Adrenal gland (tissue), 12 donors: ENCODE measurements around the gene LDLRAP1. TPM values are rescaled to one million over a fixed set of nuclear protein-coding genes. Genes with fewer than 3 reads are reported as not detected.
A peak's percentile ranks its signal among the peaks of the same experiment; 100 is the strongest.

Source experiments
- DNase-seq, 7 donors: peaks; one replicate each; pipeline ENCODE4 v3.0.0-alpha.2; 2019 to 2020
- H3K27ac ChIP-seq, 5 donors: fragments of 200-600 bp; sonication (generic) in 4 of 5; 1 replicate in 3 of 5; 2 replicates in 2 of 5; pipeline versions ENCODE4 v1.5.1 to v1.8.0; 2016 to 2020; ENCODE audit warnings: mild to moderate bottlenecking in 1 of 5
- H3K27me3 ChIP-seq: fragments of 200-600 bp; 2 replicates; pipeline ENCODE4 v1.8.0; 2021
- H3K36me3 ChIP-seq, 2 donors: fragments of 200-600 bp; replicated peaks in 1 of 2; 1 replicate in 1 of 2; 2 replicates in 1 of 2; pipeline versions ENCODE4 v1.5.1 to v1.8.0; 2018 to 2022
- H3K4me1 ChIP-seq, 2 donors: fragments of 200-600 bp; replicated peaks in 1 of 2; 1 replicate in 1 of 2; 2 replicates in 1 of 2; pipeline versions ENCODE4 v1.5.1 to v1.8.0; 2018 to 2021
- H3K4me3 ChIP-seq, 4 donors: fragments of 200-600 bp; sonication (generic) in 3 of 4; one replicate each; pipeline ENCODE4 v1.5.1; 2016 to 2018
- H3K9me3 ChIP-seq, 3 donors: fragments of 200-600 bp; sonication (generic) in 1 of 3; replicated peaks in 1 of 3; 1 replicate in 2 of 3; 2 replicates in 1 of 3; pipeline versions ENCODE4 v1.5.1 to v1.8.0; 2016 to 2021
- CTCF ChIP-seq, 6 experiments: fragments of 450-650 bp in 4 of 6; fragments of 200-600 bp in 2 of 6; sonication (generic) in 1 of 6; IDR thresholded peaks; 1 replicate in 5 of 6; 2 replicates in 1 of 6; pipeline versions ENCODE4 v1.5.1 to v1.8.0; 2016 to 2021; ENCODE audit warnings: antibody characterized with exemption in 6 of 6, mild to moderate bottlenecking in 2 of 6, moderate library complexity in 1 of 6
- POLR2A ChIP-seq, 2 donors: fragments of 450-650 bp; IDR thresholded peaks; one replicate each; pipeline ENCODE4 v1.6.1; 2017; ENCODE audit warnings: antibody characterized with exemption in 2 of 2, mild to moderate bottlenecking in 2 of 2, moderate library complexity in 1 of 2
- WGBS, 4 donors: extraction: QIAGEN DNeasy Blood & Tissue Kit in 2 of 4; methylation state at CpG; one replicate each; pipeline versions ENCODE4 v1.1.5 to v1.1.7; 2013 to 2017; 5-methylcytosine and 5-hydroxymethylcytosine counted together
- intact Hi-C, 2 donors: fragments of 100-400 bp; cut with DNase I; formaldehyde crosslinking; loops; one replicate each; pipeline versions ENCODE4 v1.14.1 to v1.15.0; 2022 to 2023
- polyA plus RNA-seq, 3 donors: library from polyadenylated mRNA; stranded (reverse); fragments of 200-250 nt in 2 of 3; fragments of 350-450 nt in 1 of 3; fragmentation: Illumina TruSeq in 1 of 3; extraction: RNeasy Lipid Tissue Mini Kit (QIAGEN cat#74804) in 1 of 3; gene quantifications; one replicate each; pipeline ENCODE4 v1.2.3, GENCODE V29; 2013 to 2014
- total RNA-seq, 9 donors: library from RNA; depleted of rRNA in 4 of 9; stranded (reverse); fragments of >200 nt in 4 of 9; fragments of 120-200 nt in 1 of 9; fragmentation: NEBNext Ultra II Directional in 1 of 9; extraction: Animal tissue kit (Norgen Biotek cat#: 25700) in 1 of 9; gene quantifications; one replicate each; pipeline versions ENCODE4 v1.1.0 to v1.2.4, GENCODE V29; 2013 to 2023
- donor health status: healthy with polysubstance abuse.
- donor health status: Bipolar disorder and iron deficiency.
- donor health status: DM: yes; HTN: yes; CAD: no.
- donor health status: DM: no; HTN: no; CAD: no.
- donor health status: DM: no; HTN: no; CAD: no.
- donor health status: DM: yes; HTN: yes; CAD: no.

The LDLRAP1 gene
- total and polyA plus RNA-seq, 12 donors, result 6.8 to 39.1 (median 27.3) TPM

- intact Hi-C loops, result no loop called here
- Histone ChIP-seq H3K4me3 (no peak overlapping the region), H3K27ac (peak overlapping the region in 3 of 5 donors; percentile 12 to 79 (median 76)), H3K4me1 (peaks cover 7 to 34% of the 10 kb centered on the region in 2 donors), H3K9me3 (no peaks in the 10 kb centered on the region), H3K36me3 (peaks cover 0 to 6% of the 10 kb centered on the region in 2 donors), H3K27me3 (no peaks in the 10 kb centered on the region)
- no peak for DNase-seq
- TF ChIP-seq CTCF (IDR thresholded peaks at IDR 0.05) (no peak), POLR2A (IDR thresholded peaks at IDR 0.05) (no peak)
- WGBS, 4 donors, result 77 to 84% (median 81%) methylated on average over 10 of the region's 10 CpGs
Measured at GRCh38 chr1:25567710-25568089, 24.3 kb downstream of the LDLRAP1 start.

GRCh38 chr1:25568090-25568833 is 24.9 kb downstream of the LDLRAP1 start:
- Histone ChIP-seq H3K27me3 (no peaks in the 10 kb centered on the region), H3K4me1 (peaks cover 11 to 34% of the 10 kb centered on the region in 2 donors), H3K36me3 (peaks cover 0 to 6% of the 10 kb centered on the region in 2 donors), H3K27ac (peak overlapping the region in 3 of 5 donors; percentile 2 to 79 (median 76)), H3K4me3 (no peak overlapping the region), H3K9me3 (no peaks in the 10 kb centered on the region)
- TF ChIP-seq CTCF (IDR thresholded peaks at IDR 0.05) (peak in 1 of 6 experiments; percentile 10), POLR2A (IDR thresholded peaks at IDR 0.05) (no peak)
- intact Hi-C loops, result no loop called here
- DNase-seq, result peak in 6 of 7 donors; percentile 51 to 69 (median 65)
- 39 to 57% (median 50%) methylated on average over 12 to 21 of the region's 21 CpGs for WGBS, 4 donors

- Histone ChIP-seq H3K27ac (peak overlapping the region in 3 of 5 donors; percentile 2 to 79 (median 76)), H3K36me3 (peaks cover 0 to 6% of the 10 kb centered on the region in 2 donors), H3K4me3 (no peak overlapping the region), H3K9me3 (no peaks in the 10 kb centered on the region), H3K4me1 (peaks cover 11 to 34% of the 10 kb centered on the region in 2 donors), H3K27me3 (no peaks in the 10 kb centered on the region)
- no peak for TF ChIP-seq CTCF (IDR thresholded peaks at IDR 0.05)
- no peak for TF ChIP-seq POLR2A (IDR thresholded peaks at IDR 0.05)
- intact Hi-C loops, result no loop called here
- DNase-seq, result peak in 6 of 7 donors; percentile 66 to 83 (median 76)
- WGBS, 4 donors, result 67 to 72% (median 71%) methylated on average over 14 to 21 of the region's 21 CpGs
Measured at GRCh38 chr1:25568834-25569596, 25.6 kb downstream of the LDLRAP1 start.
